Glutamatergic neuron (in vitro differentiated cells): ENCODE data around the gene DHPS. TPM values are rescaled to one million over a fixed set of nuclear protein-coding genes. Genes with fewer than 3 reads are reported as not detected.

Experiments used
- total RNA-seq: library from RNA; stranded (reverse); fragmentation: NEBNext Ultra II Directional; extraction: Animal tissue kit (Norgen Biotek cat#: 25700); gene quantifications from one replicate; pipeline ENCODE4 v1.2.1, GENCODE V29; 2021; ENCODE audit not compliant: unreplicated experiment

DHPS gene
- total RNA-seq, 1 donor from 2014 or later = 116 TPM

Other genes starting within 250 kb of the DHPS start
- 8.8 TPM for gene ZNF443, start 240.9 kb downstream of the DHPS start, total RNA-seq
- 8.7 TPM for gene ZNF709, start 197.1 kb downstream of the DHPS start, total RNA-seq
- gene ZNF564, start 130.4 kb downstream of the DHPS start, total RNA-seq = 11.2 TPM
- gene ZNF490, start 71.1 kb downstream of the DHPS start, total RNA-seq = 8.0 TPM
- 27.6 TPM for gene ZNF791, start 71.0 kb downstream of the DHPS start, total RNA-seq
- gene MAN2B1, start 15.1 kb downstream of the DHPS start, total RNA-seq = 72.2 TPM
- 16.3 TPM for gene WDR83, start 15.1 kb downstream of the DHPS start, total RNA-seq
- not detected for gene GNG14, start 6.1 kb upstream of the DHPS start, total RNA-seq
- 7.4 TPM for gene FBXW9, start 14.8 kb upstream of the DHPS start, total RNA-seq
- 135 TPM for gene TNPO2, start 42.1 kb upstream of the DHPS start, total RNA-seq
- gene TRIR, start 52.8 kb upstream of the DHPS start, total RNA-seq = 204 TPM
- gene GET3, start 55.6 kb upstream of the DHPS start, total RNA-seq = 49.3 TPM
- gene BEST2, start 69.9 kb upstream of the DHPS start, total RNA-seq = not detected
- gene HOOK2, start 93.7 kb upstream of the DHPS start, total RNA-seq = 40.1 TPM
- gene JUNB, start 109.6 kb upstream of the DHPS start, total RNA-seq = 24.9 TPM
- gene PRDX2, start 119.9 kb upstream of the DHPS start, total RNA-seq = 671 TPM
- gene THSD8, start 120.2 kb upstream of the DHPS start, total RNA-seq = 14.4 TPM
- 16.7 TPM for gene RNASEH2A, start 124.7 kb upstream of the DHPS start, total RNA-seq
- gene RTBDN, start 152.7 kb upstream of the DHPS start, total RNA-seq = 4.8 TPM
- gene MAST1, start 156.6 kb upstream of the DHPS start, total RNA-seq = 230 TPM
- gene DNASE2, start 199.6 kb upstream of the DHPS start, total RNA-seq = 7.9 TPM
- not detected for gene KLF1, start 205.3 kb upstream of the DHPS start, total RNA-seq
- gene GCDH, start 209.3 kb upstream of the DHPS start, total RNA-seq = 34.2 TPM
- 0.59 TPM for gene SYCE2, start 237.4 kb upstream of the DHPS start, total RNA-seq